Lung (tissue), 12 donors: Measurements from ENCODE around the gene SSU72. TPM values are rescaled to one million over a fixed set of nuclear protein-coding genes. Genes with fewer than 3 reads are reported as not detected.

ENCODE experiments used
- ATAC-seq: fragments of 200-7000 bp; cut with Tn5 transposase; one replicate; pipeline ENCODE4 v1.9.1; 2020; ENCODE audit warnings: moderate number of reproducible peaks; ENCODE audit not compliant: insufficient read depth, low FRiP score
- DNase-seq, 3 donors: peaks; one replicate each; pipeline ENCODE4 v3.0.0-alpha.2; 2013 to 2017
- H3K27ac ChIP-seq, 2 donors: one replicate each; pipeline ENCODE4 v1.5.1; 2013; ENCODE audit warnings: mild to moderate bottlenecking in 2 of 2, moderate library complexity in 2 of 2, control low read depth in 1 of 2, inconsistent platforms in 1 of 2, low read depth in 1 of 2, low read length in 1 of 2
- H3K27me3 ChIP-seq, 3 donors: one replicate each; pipeline ENCODE4 v1.5.1; 2013; ENCODE audit warnings: low read length in 2 of 3; ENCODE audit not compliant: control insufficient read depth in 3 of 3, insufficient read depth in 3 of 3
- H3K36me3 ChIP-seq, 4 donors: one replicate each; pipeline ENCODE4 v1.5.1; 2013; ENCODE audit warnings: low read length in 4 of 4, mild to moderate bottlenecking in 1 of 4, moderate library complexity in 1 of 4; ENCODE audit not compliant: control insufficient read depth in 4 of 4, insufficient read depth in 4 of 4
- H3K4me1 ChIP-seq, 5 donors: one replicate each; pipeline ENCODE4 v1.5.1; 2013; ENCODE audit warnings: low read length in 5 of 5, mild to moderate bottlenecking in 2 of 5, moderate library complexity in 1 of 5; ENCODE audit not compliant: control insufficient read depth in 5 of 5, insufficient read depth in 5 of 5
- H3K4me3 ChIP-seq: one replicate; pipeline ENCODE4 v1.5.1; 2013; ENCODE audit warnings: mild to moderate bottlenecking, control low read depth, moderate library complexity
- H3K9ac ChIP-seq, 2 donors: one replicate each; pipeline ENCODE4 v1.5.1; 2013; ENCODE audit warnings: low read length in 2 of 2, control low read depth in 1 of 2; ENCODE audit not compliant: insufficient read depth in 1 of 2
- H3K9me3 ChIP-seq, 4 donors: one replicate each; pipeline ENCODE4 v1.5.1; 2013; ENCODE audit warnings: low read length in 3 of 4, mild to moderate bottlenecking in 1 of 4, moderate library complexity in 1 of 4; ENCODE audit not compliant: control insufficient read depth in 4 of 4, insufficient read depth in 3 of 4
- WGBS, 2 donors: extraction: QIAGEN DNeasy Blood & Tissue Kit; methylation state at CpG; one replicate each; pipeline ENCODE4 v1.1.7; 2013; 5-methylcytosine and 5-hydroxymethylcytosine counted together
- polyA plus RNA-seq, 2 donors: library from polyadenylated mRNA; stranded (reverse); fragments of 200-250 nt; gene quantifications; one replicate each; pipeline ENCODE4 v1.2.1, GENCODE V29; 2013
- total RNA-seq, 2 donors: library from RNA; depleted of rRNA in 1 of 2; stranded (reverse); fragments of >200 nt in 1 of 2; gene quantifications; one replicate each; pipeline ENCODE4 v1.2.1, GENCODE V29; 2014 to 2021
- TF ChIP-seq, protein P1 (sequence below): IDR thresholded peaks from 2 replicates; pipeline ENCODE4 v1.5.1; 2012; ENCODE audit warnings: mild to moderate bottlenecking; ENCODE audit errors: control extremely low read depth, extremely low read depth
- donor health status: control.
- donor health status: control.
- donor health status: Bipolar disorder and iron deficiency.
- donor health status: healthy.
- donor health status: DM: yes; HTN: yes; CAD: no.

Gene SSU72
- total and polyA plus RNA-seq, 4 donors: 63.7 to 128 (median 100) TPM

DNA sequence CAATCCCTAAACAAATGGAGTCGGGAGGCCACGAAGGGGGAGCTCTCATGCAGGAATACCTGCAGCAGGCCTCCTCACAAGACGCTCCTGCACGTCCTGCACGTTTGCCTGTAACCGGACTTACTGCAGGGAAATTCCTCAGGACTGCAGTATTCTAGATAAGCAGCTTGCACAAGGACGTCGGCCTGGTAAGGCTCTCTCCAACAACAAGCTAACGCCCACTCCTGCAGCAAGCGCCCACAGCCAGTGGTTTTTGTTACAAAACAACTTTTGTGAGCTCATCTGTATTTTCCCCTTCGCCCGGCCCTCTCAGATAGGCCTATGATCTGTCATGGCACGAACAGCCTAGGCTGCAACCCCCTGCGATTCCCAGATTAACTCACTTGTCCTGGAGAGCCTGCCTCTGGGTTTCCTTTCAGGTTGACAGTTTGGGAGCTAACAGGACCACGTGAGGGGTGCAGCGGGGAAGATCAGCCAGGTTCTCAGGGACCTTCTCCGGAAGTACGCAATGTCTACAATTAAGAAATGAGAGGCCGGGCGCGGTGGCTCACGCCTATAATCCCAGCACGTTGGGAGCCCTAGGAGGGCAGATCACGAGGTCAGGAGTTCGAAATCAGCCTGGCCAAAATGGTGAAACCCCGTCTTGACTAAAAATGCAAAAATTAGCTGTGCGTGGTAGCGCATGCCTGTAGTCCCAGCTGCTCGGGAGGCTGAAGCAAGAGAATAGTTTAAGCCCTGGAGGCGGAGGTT is 39.7 kb upstream of the SSU72 start:
- peaks cover 6 to 28% (median 10%) of the 10 kb centered on the region in 5 donors for H3K4me1 ChIP-seq
- DNase-seq (peak; percentile 44 to 80 (median 78)), ATAC-seq (no peak)
- H3K9me3 ChIP-seq: no peaks in the 10 kb centered on the region
- no peaks in the 10 kb centered on the region for H3K27me3 ChIP-seq
- H3K9ac ChIP-seq: peak overlapping the region in 1 of 2 donors; percentile 38
- H3K4me3 ChIP-seq: peak overlapping the region; percentile 47
- H3K27ac ChIP-seq: peak overlapping the region in 1 of 2 donors; percentile 84
- TF ChIP-seq, protein P1, sequence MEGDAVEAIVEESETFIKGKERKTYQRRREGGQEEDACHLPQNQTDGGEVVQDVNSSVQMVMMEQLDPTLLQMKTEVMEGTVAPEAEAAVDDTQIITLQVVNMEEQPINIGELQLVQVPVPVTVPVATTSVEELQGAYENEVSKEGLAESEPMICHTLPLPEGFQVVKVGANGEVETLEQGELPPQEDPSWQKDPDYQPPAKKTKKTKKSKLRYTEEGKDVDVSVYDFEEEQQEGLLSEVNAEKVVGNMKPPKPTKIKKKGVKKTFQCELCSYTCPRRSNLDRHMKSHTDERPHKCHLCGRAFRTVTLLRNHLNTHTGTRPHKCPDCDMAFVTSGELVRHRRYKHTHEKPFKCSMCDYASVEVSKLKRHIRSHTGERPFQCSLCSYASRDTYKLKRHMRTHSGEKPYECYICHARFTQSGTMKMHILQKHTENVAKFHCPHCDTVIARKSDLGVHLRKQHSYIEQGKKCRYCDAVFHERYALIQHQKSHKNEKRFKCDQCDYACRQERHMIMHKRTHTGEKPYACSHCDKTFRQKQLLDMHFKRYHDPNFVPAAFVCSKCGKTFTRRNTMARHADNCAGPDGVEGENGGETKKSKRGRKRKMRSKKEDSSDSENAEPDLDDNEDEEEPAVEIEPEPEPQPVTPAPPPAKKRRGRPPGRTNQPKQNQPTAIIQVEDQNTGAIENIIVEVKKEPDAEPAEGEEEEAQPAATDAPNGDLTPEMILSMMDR: no peak
- peaks cover 0 to 12% (median 9%) of the 10 kb centered on the region in 4 donors for H3K36me3 ChIP-seq
- WGBS, 2 donors: 9 to 10% methylated on average over 30 of the region's 30 CpGs

DNA sequence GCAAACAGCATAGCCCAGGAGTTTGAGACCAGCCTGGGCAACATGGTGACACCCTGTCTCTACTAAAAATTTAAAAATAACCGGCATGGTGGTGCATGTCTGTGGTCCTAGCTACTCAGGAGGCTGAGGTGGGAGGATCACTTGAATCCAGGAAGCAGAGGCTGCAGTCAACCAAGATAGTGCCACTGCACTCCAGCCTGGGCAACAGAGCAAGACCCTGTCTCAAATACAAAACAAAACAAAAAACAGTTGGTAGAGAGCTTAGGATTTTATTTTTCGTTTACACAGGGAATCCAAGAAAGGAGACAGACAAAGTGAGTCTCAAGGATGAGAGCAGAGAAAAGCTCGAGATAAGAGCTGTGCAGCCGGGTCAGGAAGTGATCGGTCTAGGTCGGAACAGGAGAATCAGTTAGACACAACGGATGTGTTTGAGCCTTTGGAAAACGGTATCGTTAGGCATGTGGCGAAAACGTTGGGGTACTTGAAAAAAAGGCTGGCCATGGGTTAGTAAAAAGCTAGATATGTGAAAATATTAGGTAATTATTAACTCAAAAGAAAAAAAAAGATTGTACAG is 38.9 kb upstream of the SSU72 start:
- Histone ChIP-seq H3K27me3 (no peaks in the 10 kb centered on the region), H3K36me3 (peaks cover 0 to 12% (median 9%) of the 10 kb centered on the region in 4 donors), H3K4me1 (peaks cover 6 to 28% (median 10%) of the 10 kb centered on the region in 5 donors), H3K4me3 (no peak overlapping the region), H3K9ac (no peak overlapping the region), H3K9me3 (no peaks in the 10 kb centered on the region), H3K27ac (peak overlapping the region in 1 of 2 donors; percentile 57)
- WGBS, 2 donors: 54 to 69% methylated on average over 11 of the region's 11 CpGs
- DNase-seq (no peak), ATAC-seq (no peak)
- TF ChIP-seq, protein P1: no peak

DNA sequence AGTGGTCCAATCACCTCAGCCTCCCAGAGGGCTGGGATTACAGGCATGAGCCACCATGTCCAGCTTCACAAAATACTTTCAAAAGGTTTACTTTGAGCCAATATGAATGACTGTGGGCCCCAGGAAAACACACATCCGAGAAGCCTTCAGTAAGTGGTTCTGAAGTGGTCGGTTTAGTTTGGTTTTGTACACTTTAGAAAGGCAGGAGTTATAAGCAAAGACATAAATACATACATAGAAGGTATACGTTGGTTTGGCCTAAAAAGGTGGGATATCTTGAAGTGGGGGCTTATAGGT is 37.4 kb upstream of the SSU72 start:
- DNase-seq: peak; percentile 48 to 85 (median 70)
- H3K27ac ChIP-seq: peak overlapping the region in 1 of 2 donors; percentile 79
- H3K9me3 ChIP-seq: no peaks in the 10 kb centered on the region
- no peaks in the 10 kb centered on the region for H3K27me3 ChIP-seq
- H3K36me3 ChIP-seq: peaks cover 0 to 1% (median 0%) of the 10 kb centered on the region in 4 donors
- WGBS, 2 donors: 74% methylated on average over 3 of the region's 3 CpGs
- H3K9ac ChIP-seq: no peak overlapping the region
- H3K4me1 ChIP-seq: peaks cover 6 to 25% (median 10%) of the 10 kb centered on the region in 5 donors
- ATAC-seq: no peak
- H3K4me3 ChIP-seq: no peak overlapping the region
- TF ChIP-seq, protein P1: no peak
